ENCODE data around the gene ZFR. TPM values are rescaled to one million over a fixed set of nuclear protein-coding genes. Genes with fewer than 3 reads are reported as not detected.

Gene ZFR
- total RNA-seq, 1 experiment from 2014 or later, result 62.4 TPM

- Mint-ChIP-seq H3K4me1 (peaks cover 18 to 20% of the 10 kb centered on the region in 2 experiments), H3K4me3 (no peak overlapping the region), H3K27ac (peak overlapping the region in 1 of 3 experiments; percentile 45; a peak in 1 of 7 replicates), H3K27me3 (ENCODE audit: low read depth) (no peaks in the 10 kb centered on the region), H3K9me3 (no peaks in the 10 kb centered on the region), H3K36me3 (ENCODE audit: insufficient read depth in 1 of 3, low read depth in 3 of 3) (peaks cover 18 to 39% (median 34%) of the 10 kb centered on the region in 3 experiments; a peak in 6 of 7 replicates)
- no peak overlapping the region for H2AK5ac ChIP-seq (ENCODE audit: insufficient read length, low read length)
- H2BK120ac ChIP-seq (ENCODE audit: low read depth, low read length, poor library complexity, severe bottlenecking), result no peak overlapping the region
- no peak overlapping the region for H3K23ac ChIP-seq (ENCODE audit: insufficient read length, low read depth, low read length)
- H2AFZ ChIP-seq (ENCODE audit: low read length), result no peak overlapping the region
- no peaks in the 10 kb centered on the region for H3K27me3 ChIP-seq (ENCODE audit: insufficient read depth, low read length)
- no peak overlapping the region for H2BK12ac ChIP-seq (ENCODE audit: insufficient read length, low read depth, low read length)
- no peaks in the 10 kb centered on the region for H3K23me2 ChIP-seq (ENCODE audit: insufficient read length, low read depth, low read length, poor library complexity, severe bottlenecking)
- no peak overlapping the region for H2BK20ac ChIP-seq (ENCODE audit: low read depth, low read length, poor library complexity, severe bottlenecking)
- H2BK5ac ChIP-seq (ENCODE audit: insufficient read length, low read length), result no peak overlapping the region
- H3K14ac ChIP-seq (ENCODE audit: insufficient read depth, low read length), result no peak overlapping the region
- no peak overlapping the region for H3K56ac ChIP-seq (ENCODE audit: insufficient read length, low read depth, low read length)
- H3K79me2 ChIP-seq (ENCODE audit: insufficient read depth, low read length), result no peaks in the 10 kb centered on the region
- no peak for TF ChIP-seq CTCF (conservative IDR thresholded peaks at IDR 0.05)
- H3T11ph ChIP-seq (ENCODE audit: low read length), result no peak overlapping the region
- no peaks in the 10 kb centered on the region for H3K79me1 ChIP-seq (ENCODE audit: insufficient read depth, low read depth, low read length, poor library complexity, severe bottlenecking)
- no peak for DNase-seq
- H3K18ac ChIP-seq (ENCODE audit: insufficient read length, low read depth, low read length), result no peak overlapping the region
- no peak overlapping the region for H4K8ac ChIP-seq (replicated peaks; ENCODE audit: insufficient read length, low read depth, low read length)
- H3K9me3 ChIP-seq (ENCODE audit: control insufficient read depth, low read depth, low read length), result no peaks in the 10 kb centered on the region
- no peak overlapping the region for H3K4ac ChIP-seq (ENCODE audit: low read depth, low read length)
- no CpG with 5 or more reads among the region's 4 CpGs for WGBS (ENCODE audit: extremely low coverage, insufficient read length, low lambda C conversion rate)
- no peak overlapping the region for H4K91ac ChIP-seq (ENCODE audit: insufficient read length, low read depth, low read length)
- H4K5ac ChIP-seq (ENCODE audit: insufficient read length, low read depth, low read length), result no peak overlapping the region
- no peak overlapping the region for H3K27ac ChIP-seq (ENCODE audit: insufficient read length, low read depth, low read length)
- no peak overlapping the region for H3K4me2 ChIP-seq (ENCODE audit: insufficient read depth, insufficient read length, low read length)
- no peak overlapping the region for H3K9ac ChIP-seq (ENCODE audit: extremely low read depth, insufficient read length, low read length)
- no peak overlapping the region for H2BK15ac ChIP-seq (ENCODE audit: low read depth, low read length)
- H4K20me1 ChIP-seq (ENCODE audit: control insufficient read depth, insufficient read depth, insufficient read length), result no peaks in the 10 kb centered on the region
- peaks cover 3% of the 10 kb centered on the region; the same call in 1 of the 2 replicates for H3K4me1 ChIP-seq (ENCODE audit: insufficient read depth, low read length)
Measured at GRCh38 chr5:32355686-32356085, 88.9 kb downstream of the ZFR start.
